Body of pancreas (tissue), 4 donors: ENCODE results near the gene SNX22.

Source experiments
- CTCF ChIP-seq, 7 experiments: fragments of 450-650 bp in 4 of 7; fragments of 200-600 bp in 3 of 7; sonication (generic) in 3 of 7; IDR thresholded peaks; one replicate each; pipeline ENCODE4 v1.5.1; 2016 to 2019; ENCODE audit warnings: antibody characterized with exemption in 7 of 7
- POLR2A ChIP-seq, 3 donors: fragments of 450-650 bp; IDR thresholded peaks; one replicate each; pipeline ENCODE4 v1.6.1; 2016; ENCODE audit warnings: antibody characterized with exemption in 3 of 3, mild to moderate bottlenecking in 2 of 3

- TF ChIP-seq POLR2A (IDR thresholded peaks at IDR 0.05) = no peak
- TF ChIP-seq CTCF (IDR thresholded peaks at IDR 0.05) = no peak
Observed at GRCh38 chr15:64136347-64136746, 15.2 kb upstream of the SNX22 start.
